ENCODE results near the gene MYL4. TPM values are rescaled to one million over a fixed set of nuclear protein-coding genes. Genes with fewer than 3 reads are reported as not detected.
"Not testable (repeated sequence)": the region's sequence is repeated elsewhere in the genome, so short reads cannot be mapped to it uniquely, and the experiment has no call there.

The MYL4 gene
- total and polyA plus RNA-seq, 4 experiments from 2014 or later: not detected

GRCh38 chr17:47219621-47220475 is 10.7 kb downstream of the MYL4 start:
- no peak overlapping the region for H3K27ac ChIP-seq (ENCODE audit: low read depth, low read length)
- peaks cover 15 to 51% (median 33%) of the 10 kb centered on the region in 4 donors for H3K4me1 Mint-ChIP-seq
- intact Hi-C loops (cut with micrococcal nuclease): no loop called here
- no peaks in the 10 kb centered on the region for H3K27me3 ChIP-seq (ENCODE audit: insufficient read depth, low read length)
- H3K27me3 Mint-ChIP-seq: no peaks in the 10 kb centered on the region
- H3K9me3 Mint-ChIP-seq: peaks cover 0 to 4% (median 0%) of the 10 kb centered on the region in 8 donors
- peak overlapping the region in 4 of 7 donors; percentile 9 to 77 (median 54) for H3K27ac Mint-ChIP-seq
- CTCF ChIA-PET (ENCODE audit: partially characterized antibody): interaction anchor here (0.9 to 2.0 kb wide), 2 partner anchors 10 to 11 kb away, joined by 4 to 12 read pairs; no protein-coding TSS in a partner anchor
- POLR2A ChIA-PET (ENCODE audit: partially characterized antibody): interaction anchor here (1.6 to 3.8 kb wide), 2 partner anchors 15 to 30 kb away, joined by 5 to 35 read pairs; partner anchors contain the start of gene CDC27
- no peak for DNase-seq
- no peaks in the 10 kb centered on the region for H3K9me3 ChIP-seq (ENCODE audit: control insufficient read depth in 1 of 2, low read length in 2 of 2)
- no peak overlapping the region for H3K4me3 ChIP-seq (ENCODE audit: low read length in 2 of 2)
- no peaks in the 10 kb centered on the region for H3K36me3 Mint-ChIP-seq
- H3K4me1 ChIP-seq (ENCODE audit: insufficient read depth, low read length): peaks cover 55% of the 10 kb centered on the region
- H3K36me3 ChIP-seq (ENCODE audit: insufficient read depth, low read length): no peaks in the 10 kb centered on the region
- H3K4me3 Mint-ChIP-seq: peak overlapping the region in 4 of 8 donors; percentile 12 to 52 (median 36)

- Mint-ChIP-seq H3K36me3 (no peaks in the 10 kb centered on the region), H3K27me3 (no peaks in the 10 kb centered on the region), H3K9me3 (peaks cover 0 to 4% (median 0%) of the 10 kb centered on the region in 8 donors), H3K4me1 (peaks cover 15 to 51% (median 33%) of the 10 kb centered on the region in 4 donors), H3K4me3 (peak overlapping the region in 5 of 8 donors; percentile 2 to 44 (median 14)), H3K27ac (peak overlapping the region in 6 of 7 donors; percentile 9 to 77 (median 60))
- POLR2A ChIA-PET (ENCODE audit: partially characterized antibody): interaction anchor here (1.6 to 3.8 kb wide), 2 partner anchors 15 to 31 kb away, joined by 5 to 35 read pairs; partner anchors contain the start of gene CDC27
- DNase-seq: peak; percentile 8 to 45 (median 13)
- Histone ChIP-seq H3K36me3 (ENCODE audit: insufficient read depth, low read length) (no peaks in the 10 kb centered on the region), H3K9me3 (ENCODE audit: control insufficient read depth in 1 of 2, low read length in 2 of 2) (no peaks in the 10 kb centered on the region), H3K27ac (ENCODE audit: low read depth, low read length) (no peak overlapping the region), H3K4me1 (ENCODE audit: insufficient read depth, low read length) (peaks cover 55% of the 10 kb centered on the region), H3K4me3 (ENCODE audit: low read length in 2 of 2) (no peak overlapping the region), H3K27me3 (ENCODE audit: insufficient read depth, low read length) (no peaks in the 10 kb centered on the region)
- CTCF ChIA-PET (ENCODE audit: partially characterized antibody): interaction anchor here (0.8 to 2.0 kb wide), 3 partner anchors 9 to 16 kb away, joined by 4 to 12 read pairs (median 4); no protein-coding TSS in a partner anchor
- intact Hi-C loops (cut with micrococcal nuclease): no loop called here
Measured at GRCh38 chr17:47220531-47220999, 11.4 kb downstream of the MYL4 start.

GRCh38 chr17:47221154-47221553 is 12.0 kb downstream of the MYL4 start:
- Histone ChIP-seq H3K4me3 (ENCODE audit: low read length in 2 of 2) (no peak overlapping the region), H3K27ac (ENCODE audit: low read depth, low read length) (no peak overlapping the region), H3K36me3 (ENCODE audit: insufficient read depth, low read length) (no peaks in the 10 kb centered on the region), H3K4me1 (ENCODE audit: insufficient read depth, low read length) (peaks cover 51% of the 10 kb centered on the region), H3K27me3 (ENCODE audit: insufficient read depth, low read length) (no peaks in the 10 kb centered on the region), H3K9me3 (ENCODE audit: control insufficient read depth in 1 of 2, low read length in 2 of 2) (no peaks in the 10 kb centered on the region)
- Mint-ChIP-seq H3K4me1 (peaks cover 15 to 47% (median 33%) of the 10 kb centered on the region in 4 donors), H3K36me3 (no peaks in the 10 kb centered on the region), H3K27ac (peak overlapping the region in 2 of 7 donors; percentile 22 to 50), H3K27me3 (no peaks in the 10 kb centered on the region), H3K9me3 (peaks cover 0 to 4% (median 0%) of the 10 kb centered on the region in 8 donors), H3K4me3 (no peak overlapping the region)
- ChIA-PET POLR2A (ENCODE audit: partially characterized antibody) (interaction anchor here (1.6 to 3.8 kb wide), 2 partner anchors 16 to 32 kb away, joined by 5 to 35 read pairs; partner anchors contain the start of gene CDC27), CTCF (ENCODE audit: partially characterized antibody) (interaction anchor here (0.8 kb wide), 1 partner anchor 16 kb away, joined by 4 read pairs; no protein-coding TSS in a partner anchor)
- intact Hi-C loops (cut with micrococcal nuclease): no loop called here
- DNase-seq: no peak

- CTCF ChIA-PET (ENCODE audit: partially characterized antibody): no interaction called here
- Histone ChIP-seq H3K4me3 (ENCODE audit: low read length in 2 of 2) (no peak overlapping the region), H3K9me3 (ENCODE audit: control insufficient read depth in 1 of 2, low read length in 2 of 2) (no peaks in the 10 kb centered on the region), H3K27ac (ENCODE audit: low read depth, low read length) (no peak overlapping the region), H3K4me1 (ENCODE audit: insufficient read depth, low read length) (peaks cover 42% of the 10 kb centered on the region), H3K27me3 (ENCODE audit: insufficient read depth, low read length) (no peaks in the 10 kb centered on the region), H3K36me3 (ENCODE audit: insufficient read depth, low read length) (no peaks in the 10 kb centered on the region)
- H3K27me3 Mint-ChIP-seq: no peaks in the 10 kb centered on the region
- peaks cover 13 to 41% (median 30%) of the 10 kb centered on the region in 4 donors for H3K4me1 Mint-ChIP-seq
- peaks cover 0 to 4% (median 0%) of the 10 kb centered on the region in 8 donors for H3K9me3 Mint-ChIP-seq
- H3K4me3 Mint-ChIP-seq: no peak overlapping the region
- POLR2A ChIA-PET (ENCODE audit: partially characterized antibody): interaction anchor here (3.8 kb wide), 1 partner anchor 17 kb away, joined by 35 read pairs; no protein-coding TSS in a partner anchor
- H3K36me3 Mint-ChIP-seq: no peaks in the 10 kb centered on the region
- peak overlapping the region in 1 of 7 donors; percentile 41 for H3K27ac Mint-ChIP-seq
- no peak for DNase-seq
- intact Hi-C loops (cut with micrococcal nuclease): no loop called here
Measured at GRCh38 chr17:47222047-47222446, 12.9 kb downstream of the MYL4 start.

GRCh38 chr17:47223007-47223406 is 13.9 kb downstream of the MYL4 start:
- Histone ChIP-seq H3K36me3 (ENCODE audit: insufficient read depth, low read length) (no peaks in the 10 kb centered on the region), H3K9me3 (ENCODE audit: control insufficient read depth in 1 of 2, low read length in 2 of 2) (no peaks in the 10 kb centered on the region), H3K27me3 (ENCODE audit: insufficient read depth, low read length) (no peaks in the 10 kb centered on the region), H3K27ac (ENCODE audit: low read depth, low read length) (no peak overlapping the region), H3K4me3 (ENCODE audit: low read length in 2 of 2) (no peak overlapping the region), H3K4me1 (ENCODE audit: insufficient read depth, low read length) (peaks cover 32% of the 10 kb centered on the region)
- H3K4me1 Mint-ChIP-seq: peaks cover 11 to 35% (median 24%) of the 10 kb centered on the region in 4 donors
- H3K4me3 Mint-ChIP-seq: no peak overlapping the region
- H3K36me3 Mint-ChIP-seq: no peaks in the 10 kb centered on the region
- peaks cover 0 to 4% (median 0%) of the 10 kb centered on the region in 8 donors for H3K9me3 Mint-ChIP-seq
- no peak for DNase-seq
- intact Hi-C loops (cut with micrococcal nuclease): no loop called here
- peak overlapping the region in 1 of 7 donors; percentile 41 for H3K27ac Mint-ChIP-seq
- ChIA-PET CTCF (ENCODE audit: partially characterized antibody) (no interaction called here), POLR2A (ENCODE audit: partially characterized antibody) (no interaction called here)
- no peaks in the 10 kb centered on the region for H3K27me3 Mint-ChIP-seq

GRCh38 chr17:47223460-47223859 is 14.3 kb downstream of the MYL4 start:
- Histone ChIP-seq H3K27ac (ENCODE audit: low read depth, low read length) (no peak overlapping the region), H3K9me3 (ENCODE audit: control insufficient read depth in 1 of 2, low read length in 2 of 2) (no peaks in the 10 kb centered on the region), H3K36me3 (ENCODE audit: insufficient read depth, low read length) (no peaks in the 10 kb centered on the region), H3K27me3 (ENCODE audit: insufficient read depth, low read length) (no peaks in the 10 kb centered on the region), H3K4me1 (ENCODE audit: insufficient read depth, low read length) (peaks cover 28% of the 10 kb centered on the region), H3K4me3 (ENCODE audit: low read length in 2 of 2) (no peak overlapping the region)
- DNase-seq: no peak
- ChIA-PET POLR2A (ENCODE audit: partially characterized antibody) (no interaction called here), CTCF (ENCODE audit: partially characterized antibody) (no interaction called here)
- Mint-ChIP-seq H3K9me3 (peaks cover 0 to 4% (median 0%) of the 10 kb centered on the region in 8 donors), H3K27ac (peak overlapping the region in 1 of 7 donors; percentile 24), H3K36me3 (no peaks in the 10 kb centered on the region), H3K27me3 (no peaks in the 10 kb centered on the region), H3K4me1 (peaks cover 11 to 31% (median 20%) of the 10 kb centered on the region in 4 donors), H3K4me3 (no peak overlapping the region)
- intact Hi-C loops (cut with micrococcal nuclease): no loop called here

GRCh38 chr17:47224077-47224476 is 14.9 kb downstream of the MYL4 start:
- H3K36me3 Mint-ChIP-seq; H3K27ac Mint-ChIP-seq; CTCF ChIA-PET (ENCODE audit: partially characterized antibody): not testable (repeated sequence)

More at GRCh38 chr17:47224077-47224476, 14.9 kb downstream of the MYL4 start:
- DNase-seq; H3K27me3 ChIP-seq (ENCODE audit: insufficient read depth, low read length); POLR2A ChIA-PET (ENCODE audit: partially characterized antibody); H3K9me3 Mint-ChIP-seq; H3K4me3 ChIP-seq (ENCODE audit: low read length in 2 of 2); H3K9me3 ChIP-seq (ENCODE audit: control insufficient read depth in 1 of 2, low read length in 2 of 2); H3K4me3 Mint-ChIP-seq; H3K36me3 ChIP-seq (ENCODE audit: insufficient read depth, low read length); H3K27ac ChIP-seq (ENCODE audit: low read depth, low read length); intact Hi-C loops (cut with micrococcal nuclease); H3K27me3 Mint-ChIP-seq: not testable (repeated sequence)
- peaks cover 11 to 24% (median 16%) of the 10 kb centered on the region in 4 donors for H3K4me1 Mint-ChIP-seq
- H3K4me1 ChIP-seq (ENCODE audit: insufficient read depth, low read length): peaks cover 21% of the 10 kb centered on the region
